GM20431 (cell line): ENCODE measurements around the gene AADACL4.

Experiments
- in situ Hi-C: fragments of 300-500 bp; cut with MseI, MboI; formaldehyde crosslinking; loops from one replicate; pipeline ENCODE4 v1.15.0; 2020; ENCODE audit warnings: low sequenced_read_pairs; ENCODE audit not compliant: unreplicated experiment

AADACL4 gene

GRCh38 chr1:12609469-12610003, 34.3 kb upstream of the AADACL4 start:
- in situ Hi-C loops: loop anchor here (25.0 kb wide), 2 partner anchors 297 to 497 kb away; no protein-coding TSS in a partner anchor

- in situ Hi-C loops: loop anchor here (25.0 kb wide), 2 partner anchors 298 to 498 kb away; no protein-coding TSS in a partner anchor
Observed at GRCh38 chr1:12610305-12610935, 33.5 kb upstream of the AADACL4 start.

DNA sequence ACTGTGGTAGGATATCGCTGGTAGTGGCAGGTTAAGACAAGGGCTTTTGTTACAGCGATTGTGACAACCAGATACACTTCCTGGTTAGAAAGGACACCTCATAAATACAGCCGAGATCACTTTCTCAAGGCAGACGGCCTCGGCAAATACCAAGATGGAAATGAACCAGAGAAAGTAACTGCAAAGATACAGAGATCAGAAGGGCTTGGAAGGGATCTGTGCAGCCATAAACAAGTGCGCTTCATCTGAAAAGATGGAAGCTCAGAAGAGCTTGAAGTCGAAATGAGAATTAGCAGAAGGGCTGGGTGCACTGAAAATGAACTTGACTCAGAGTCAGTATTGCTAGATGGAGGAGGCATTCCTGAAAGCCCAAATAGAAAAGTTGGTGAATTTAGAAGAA, 32.9 kb upstream of the AADACL4 start:
- in situ Hi-C loops: loop anchor here (25.0 kb wide), 2 partner anchors 299 to 499 kb away; no protein-coding TSS in a partner anchor

DNA sequence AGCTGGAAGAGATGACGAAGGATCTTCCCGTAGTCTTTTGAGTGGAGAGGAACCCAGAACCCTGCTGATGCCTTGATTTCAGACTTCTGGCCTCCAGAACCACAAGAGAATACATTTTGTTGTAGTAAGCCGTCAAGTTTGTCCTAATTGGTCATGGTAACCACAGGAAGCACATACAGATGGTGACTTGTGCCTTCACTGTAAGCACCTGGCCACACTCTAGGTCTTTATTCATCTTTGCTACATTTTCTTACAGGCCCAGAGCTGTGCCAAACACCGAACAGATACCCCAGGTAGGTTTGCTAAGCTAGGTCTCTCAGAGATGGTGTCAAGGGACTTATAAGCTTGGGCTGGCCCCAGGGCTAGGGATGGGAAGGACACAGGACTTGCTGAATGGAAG, 30.7 kb upstream of the AADACL4 start:
- in situ Hi-C loops: loop anchor here (25.0 kb wide), 2 partner anchors 301 to 501 kb away; no protein-coding TSS in a partner anchor

GRCh38 chr1:12614402-12615158, 29.3 kb upstream of the AADACL4 start:
- in situ Hi-C loops: loop anchor here (25.0 kb wide), 2 partner anchors 302 to 502 kb away; no protein-coding TSS in a partner anchor

DNA sequence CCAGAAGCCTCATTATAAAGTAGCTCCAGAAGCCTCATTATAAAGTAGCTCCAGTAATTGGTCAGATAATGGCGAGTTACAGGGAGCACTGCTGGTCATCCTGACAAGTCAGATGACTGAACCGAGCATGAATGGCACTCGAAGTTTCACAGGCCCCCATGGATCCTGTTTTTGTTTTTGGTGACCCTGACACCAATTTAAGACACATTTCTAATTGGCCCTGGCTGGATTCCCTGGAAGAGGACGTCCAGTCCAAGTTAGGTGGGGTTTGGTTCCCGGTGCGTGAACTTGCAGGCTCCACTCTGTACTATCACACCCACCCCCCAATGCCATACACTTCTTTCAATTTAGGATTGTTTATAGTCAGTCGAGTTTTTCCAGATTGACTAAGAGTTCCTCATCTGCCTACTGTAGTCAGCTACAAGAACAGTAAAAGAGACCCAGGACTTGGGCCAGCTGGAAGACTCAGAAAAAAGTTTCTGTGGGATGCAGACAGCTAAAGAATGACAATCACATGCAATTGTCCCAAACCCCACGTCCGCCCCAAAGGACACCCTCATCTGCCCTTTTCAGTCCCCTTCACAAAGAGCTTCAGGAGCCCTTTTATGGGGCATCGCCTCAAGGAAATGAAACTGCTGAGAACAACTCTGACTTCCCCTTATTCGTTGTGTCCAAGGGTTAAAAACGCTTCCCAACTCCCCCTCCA, 28.6 kb upstream of the AADACL4 start:
- in situ Hi-C loops: loop anchor here (25.0 kb wide), 2 partner anchors 303 to 503 kb away; no protein-coding TSS in a partner anchor

DNA sequence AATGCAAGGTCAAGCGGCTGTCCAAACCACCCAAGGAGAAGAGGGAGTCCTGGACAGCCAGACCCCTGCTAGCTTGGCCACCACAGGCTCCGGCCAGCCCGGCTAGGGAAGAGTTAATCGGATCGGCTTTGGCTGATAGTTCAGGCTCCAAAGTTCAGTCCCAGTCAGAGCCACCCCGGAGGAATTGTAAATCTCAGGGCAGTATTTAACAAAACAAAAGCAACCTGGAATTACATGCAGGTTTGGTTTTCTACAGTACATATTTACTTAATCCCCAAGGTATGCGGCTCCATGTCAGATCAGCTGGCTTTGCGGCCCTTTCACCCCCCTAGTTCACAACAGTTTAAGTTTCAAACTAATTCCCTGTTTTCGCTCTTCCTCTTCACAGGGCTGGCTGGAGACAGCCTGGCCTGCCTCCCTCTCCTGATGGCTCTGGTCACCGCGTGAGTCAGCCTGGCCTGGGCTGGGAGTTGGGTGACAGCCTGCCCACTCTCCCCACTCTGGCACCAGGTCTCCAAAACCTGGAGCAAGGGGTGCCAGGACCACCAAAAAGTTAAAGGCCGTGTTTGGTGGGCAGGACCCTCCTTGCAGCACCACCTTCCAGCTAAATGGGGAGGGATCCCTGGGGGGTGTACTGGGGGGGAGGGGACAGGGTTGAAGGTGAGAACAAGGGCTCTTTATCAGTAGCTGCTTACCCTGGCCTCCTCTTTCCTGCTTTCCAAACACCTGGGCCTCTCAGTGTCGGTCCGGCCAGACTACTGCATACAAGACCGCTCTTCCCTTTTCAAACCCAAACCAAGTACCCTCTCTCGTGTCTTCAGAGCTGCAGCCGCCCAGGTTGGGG, 27.8 kb upstream of the AADACL4 start:
- in situ Hi-C loops: loop anchor here (25.0 kb wide), 2 partner anchors 304 to 504 kb away; no protein-coding TSS in a partner anchor

DNA sequence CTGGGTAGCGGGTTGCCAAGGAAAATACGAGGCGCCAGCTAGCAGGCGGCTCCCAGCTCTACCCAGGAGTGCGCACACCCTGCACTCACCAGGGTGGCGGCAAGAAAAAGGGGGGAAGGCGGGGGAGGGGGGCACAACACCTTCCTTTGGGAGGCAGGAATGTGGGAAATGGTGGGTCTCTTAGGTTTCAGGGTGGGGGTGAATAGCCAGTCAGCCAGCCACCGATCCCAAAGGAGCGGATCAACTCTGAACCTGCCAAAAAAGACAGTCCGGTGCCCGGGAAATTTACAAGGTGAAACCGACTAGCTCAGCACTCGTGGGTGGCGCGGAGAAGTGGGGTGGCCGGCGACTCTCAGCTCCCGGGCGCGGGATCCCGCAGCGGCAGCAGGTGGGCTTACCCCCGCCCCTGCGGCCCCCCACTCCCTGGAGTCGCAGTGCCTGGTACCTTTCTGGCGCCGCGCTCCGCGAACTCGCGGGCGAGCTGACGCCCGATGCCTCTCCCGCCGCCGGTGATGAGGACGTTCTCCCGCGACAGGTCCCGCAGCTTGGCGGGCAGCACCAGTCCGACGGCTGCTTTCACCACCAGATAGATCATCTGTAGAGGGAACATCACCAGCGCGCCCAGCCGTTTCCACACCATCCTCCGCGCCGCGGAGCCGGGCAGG, 27.0 kb upstream of the AADACL4 start:
- in situ Hi-C loops: loop anchor here (25.0 kb wide), 2 partner anchors 305 to 505 kb away; no protein-coding TSS in a partner anchor

- in situ Hi-C loops: loop anchor here (25.0 kb wide), 2 partner anchors 305 to 505 kb away; no protein-coding TSS in a partner anchor
Observed at GRCh38 chr1:12617511-12617900, 26.4 kb upstream of the AADACL4 start.

- in situ Hi-C loops: loop anchor here (25.0 kb wide), 2 partner anchors 306 to 506 kb away; no protein-coding TSS in a partner anchor
Observed at GRCh38 chr1:12617901-12618660, 25.8 kb upstream of the AADACL4 start, which contains the start of gene DHRS3. DHRS3 (minus strand) TSS chr1:12618210; CDS start chr1:12617348, 862 bp downstream.

- in situ Hi-C loops: loop anchor here (25.0 kb wide), 2 partner anchors 306 to 506 kb away; no protein-coding TSS in a partner anchor
Observed at GRCh38 chr1:12618661-12618964, 25.3 kb upstream of the AADACL4 start.

DNA sequence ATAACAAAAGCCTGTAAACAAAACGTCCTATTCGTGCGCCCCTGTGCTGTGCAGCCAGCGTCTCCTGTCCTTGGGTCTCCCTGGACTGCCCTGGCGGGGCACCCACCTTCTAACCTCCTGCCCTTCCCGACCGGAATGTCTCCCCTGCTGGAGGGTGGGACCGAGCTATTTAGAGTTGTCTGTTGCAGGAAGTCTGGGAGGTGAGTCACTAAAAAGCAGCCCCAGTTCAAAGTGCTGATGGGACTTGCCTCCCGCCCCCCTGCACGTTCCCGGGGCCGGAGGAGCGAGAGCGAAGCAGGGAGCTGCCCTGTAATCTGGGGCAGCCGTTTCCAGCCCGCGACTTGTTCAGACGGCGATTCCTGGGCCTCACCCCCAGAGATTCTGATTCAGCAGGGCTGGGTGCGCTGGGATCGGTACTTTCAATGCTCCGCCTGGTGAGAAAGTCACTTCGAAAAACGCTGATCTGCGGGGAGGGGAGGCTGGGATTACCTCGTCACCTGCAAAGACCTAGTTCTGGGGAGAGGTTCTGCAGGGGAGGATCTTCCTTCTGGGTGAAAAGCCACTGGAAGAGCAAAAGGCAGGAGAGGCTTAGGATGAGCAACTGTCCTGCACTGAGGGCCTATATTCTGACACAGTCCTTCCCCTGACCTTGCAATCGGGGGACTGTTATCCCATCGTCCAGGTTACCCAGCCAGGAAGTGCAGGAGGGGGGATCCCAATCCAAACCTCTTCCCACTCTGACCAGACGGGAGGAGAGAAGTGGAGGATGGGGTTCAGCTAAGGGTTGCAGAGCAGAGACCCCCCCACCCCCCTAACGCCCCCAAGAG, 24.7 kb upstream of the AADACL4 start:
- in situ Hi-C loops: loop anchor here (25.0 kb wide), 2 partner anchors 307 to 507 kb away; no protein-coding TSS in a partner anchor

DNA sequence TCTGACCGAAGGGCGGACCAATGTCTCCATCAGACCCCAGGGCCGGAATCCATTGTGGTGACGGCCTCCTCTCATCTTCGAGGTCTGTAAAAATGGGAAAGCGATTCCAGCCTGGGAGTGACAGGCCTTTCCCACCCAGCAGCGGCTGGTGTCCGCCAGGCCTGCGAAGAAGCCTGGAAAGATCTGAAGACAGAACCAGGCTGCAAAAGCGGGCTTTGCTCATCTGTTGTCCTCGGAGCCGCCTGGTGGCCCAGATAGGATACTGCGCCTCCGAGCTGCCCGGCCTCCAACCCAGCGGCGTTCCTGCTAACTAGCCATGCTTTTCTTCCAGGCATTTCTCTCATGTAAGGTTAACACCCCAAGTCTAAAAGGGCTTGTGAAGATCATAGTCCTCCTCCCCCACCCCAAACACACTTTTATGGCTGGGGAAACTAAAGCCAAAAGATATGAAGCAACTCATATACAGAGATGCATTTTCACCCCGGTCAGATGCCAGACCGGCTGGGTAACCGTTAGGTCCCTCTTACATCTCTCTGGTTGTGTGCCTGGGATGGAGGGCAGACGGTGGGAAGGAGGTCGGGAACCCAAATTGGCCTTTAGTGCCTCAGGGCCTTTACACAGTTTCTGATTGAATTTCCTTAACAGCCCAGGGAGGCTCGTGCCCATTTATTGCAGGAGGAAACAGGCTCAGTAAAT, 23.9 kb upstream of the AADACL4 start:
- in situ Hi-C loops: loop anchor here (25.0 kb wide), 2 partner anchors 308 to 508 kb away; no protein-coding TSS in a partner anchor

GRCh38 chr1:12620488-12620865, 23.4 kb upstream of the AADACL4 start:
- in situ Hi-C loops: loop anchor here (25.0 kb wide), 2 partner anchors 308 to 508 kb away; no protein-coding TSS in a partner anchor

DNA sequence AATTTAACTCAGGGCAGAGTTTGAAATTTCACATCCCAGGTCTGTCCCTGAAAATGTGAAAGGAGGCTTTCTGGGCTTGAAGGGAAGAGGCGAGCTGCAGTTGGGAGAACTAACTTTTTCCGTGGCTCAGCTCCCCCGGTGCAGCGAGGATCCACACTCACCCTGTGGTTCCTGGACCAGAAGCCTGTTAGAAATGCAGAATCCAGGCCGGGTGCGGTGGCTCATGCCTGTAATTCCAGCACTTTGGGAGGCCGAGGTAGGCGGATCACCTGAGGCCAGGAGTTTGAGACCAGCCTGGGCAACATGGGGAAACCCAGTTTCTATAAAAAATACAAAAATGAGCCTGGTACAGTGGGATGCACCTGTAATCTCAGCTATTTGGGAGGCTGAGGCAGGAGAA, 23.0 kb upstream of the AADACL4 start:
- in situ Hi-C loops: loop anchor here (25.0 kb wide), 2 partner anchors 309 to 509 kb away; no protein-coding TSS in a partner anchor
